CD4-positive, alpha-beta T cell treated with Interleukin-10 for 1 hour (primary cell): ENCODE measurements around the gene KDM4D.
A peak's percentile ranks its signal among the peaks of the same experiment; 100 is the strongest.

ENCODE experiments used
- DNase-seq: peaks from one replicate; pipeline ENCODE4 v3.0.0-alpha.2; 2020

Gene KDM4D

DNA sequence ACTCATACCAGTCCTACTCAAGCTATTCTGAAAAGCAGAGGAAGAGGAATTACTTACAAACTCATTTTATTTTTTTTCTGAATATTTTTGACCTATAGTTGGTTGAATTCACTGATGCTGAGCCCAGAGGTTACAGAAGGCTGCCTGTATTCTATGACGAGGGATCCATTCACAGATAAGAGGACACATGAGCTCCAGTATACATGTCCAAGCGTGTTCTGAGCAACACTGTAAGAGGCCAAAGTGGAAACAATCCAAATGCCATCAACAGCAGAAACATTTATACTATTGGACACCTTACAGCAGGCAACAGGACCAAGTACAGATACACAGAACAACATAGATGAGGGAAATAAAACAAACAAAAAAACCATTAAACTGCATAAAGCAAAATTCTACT, 61.8 kb downstream of the KDM4D start:
- DNase-seq, result no peak

DNA sequence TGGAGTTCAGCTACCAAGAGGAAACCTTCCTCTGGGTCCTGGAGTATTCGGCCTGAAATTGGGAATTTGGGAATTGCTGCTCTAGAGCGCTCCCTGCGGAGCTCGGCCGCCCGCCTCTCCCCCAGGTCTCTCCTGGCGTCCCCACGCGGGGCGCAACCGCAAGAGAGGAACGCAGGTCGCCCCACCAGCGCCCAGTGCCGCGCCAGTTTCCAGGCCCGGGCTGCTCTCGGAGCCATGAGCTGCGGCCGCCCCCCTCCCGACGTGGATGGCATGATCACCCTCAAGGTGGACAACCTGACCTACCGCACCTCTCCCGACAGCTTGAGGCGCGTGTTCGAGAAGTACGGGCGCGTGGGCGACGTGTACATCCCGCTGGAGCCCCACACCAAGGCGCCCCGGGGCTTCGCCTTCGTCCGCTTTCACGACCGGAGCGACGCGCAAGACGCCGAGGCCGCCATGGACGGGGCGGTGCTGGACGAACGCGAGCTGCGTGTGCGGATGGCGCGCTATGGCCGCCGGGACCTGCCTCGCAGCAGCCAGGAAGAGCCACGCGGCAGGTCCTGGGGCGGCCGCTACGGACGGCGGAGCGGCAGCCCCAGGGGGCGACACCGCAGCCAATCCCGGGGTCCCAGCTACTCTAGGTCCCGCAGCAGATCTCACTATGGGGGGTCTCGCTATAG, 64.0 kb downstream of the KDM4D start:
- peak; percentile 23 for DNase-seq

DNA sequence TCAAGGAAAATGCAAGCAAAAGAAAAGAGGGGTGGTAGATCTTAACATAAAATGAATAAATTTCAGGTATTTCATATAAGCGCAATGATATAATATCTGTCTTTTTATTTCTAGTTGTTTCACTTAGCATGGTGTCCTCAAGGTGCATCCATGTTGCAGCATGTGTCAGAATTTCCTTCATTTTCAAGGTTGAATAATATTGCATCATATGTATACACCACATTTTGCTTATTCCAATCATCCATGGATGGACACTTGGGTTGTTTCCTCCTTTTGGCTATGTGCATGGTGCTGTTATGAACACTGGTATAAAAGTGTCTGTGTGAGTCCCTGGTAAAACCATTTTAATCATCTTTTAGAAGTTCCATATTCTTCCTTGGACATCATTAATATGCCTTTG, 68.7 kb downstream of the KDM4D start:
- DNase-seq, result no peak

DNA sequence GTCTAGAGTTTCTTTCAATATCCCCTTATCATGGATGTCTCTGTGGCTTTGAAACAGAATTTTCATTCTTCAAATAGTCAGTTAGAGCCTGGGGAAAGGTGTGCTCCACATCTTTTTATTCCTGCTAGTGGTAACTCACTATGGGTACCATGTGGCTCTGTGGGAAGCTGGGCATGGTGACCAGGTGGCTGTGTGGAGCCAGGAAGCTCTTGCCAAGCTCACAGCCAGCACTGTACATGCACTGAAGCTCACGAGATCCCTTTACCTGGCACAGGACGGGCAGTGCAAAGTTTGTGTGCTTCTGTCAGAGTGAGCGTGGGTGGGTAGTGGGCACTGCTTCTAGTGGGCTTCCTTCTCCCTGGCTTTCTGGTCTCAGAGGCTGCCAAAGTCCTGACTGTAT, 69.4 kb downstream of the KDM4D start:
- DNase-seq, result no peak

DNA sequence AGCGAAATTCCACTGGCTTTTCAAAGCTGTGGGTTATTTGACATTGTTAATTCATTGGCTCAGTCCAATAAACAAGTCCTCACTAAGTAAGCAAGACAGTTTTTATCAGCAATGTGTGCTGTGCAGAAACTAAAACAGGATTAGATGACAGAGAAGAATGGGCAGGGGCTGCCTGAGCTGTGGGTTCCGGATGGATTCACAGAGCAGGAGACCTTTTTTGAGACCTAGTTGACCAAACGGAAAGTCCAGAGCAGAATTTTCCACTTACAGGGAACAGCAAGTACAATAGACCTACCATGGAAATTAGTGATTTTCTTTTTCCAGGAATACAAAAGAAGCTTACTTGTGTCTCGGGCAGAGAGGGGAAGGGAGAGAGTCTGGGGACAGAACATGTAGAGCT, 70.5 kb downstream of the KDM4D start:
- no peak for DNase-seq

DNA sequence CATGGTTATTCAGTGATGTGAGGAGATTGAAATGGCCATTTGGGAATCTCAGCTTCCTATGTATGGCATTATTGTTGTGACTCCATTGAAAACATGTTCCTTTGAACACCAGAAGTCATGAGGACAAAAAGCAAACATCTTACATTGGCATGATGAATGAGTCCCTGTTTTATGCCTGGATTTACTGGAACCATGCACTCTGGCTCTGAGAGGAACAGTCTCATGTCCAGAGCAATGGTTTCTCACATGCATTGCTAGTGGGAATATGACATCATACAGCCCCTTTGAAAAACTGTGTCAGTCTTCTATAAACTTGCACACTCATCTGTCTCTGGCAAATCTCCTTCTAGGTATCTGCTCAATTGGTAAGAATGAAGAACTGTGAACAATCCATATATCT, 72.3 kb downstream of the KDM4D start:
- DNase-seq, result no peak
